Left kidney (tissue), 2 donors: ENCODE results near the gene THUMPD2. TPM values are rescaled to one million over a fixed set of nuclear protein-coding genes. Genes with fewer than 3 reads are reported as not detected.
"Not testable (repeated sequence)": the region's sequence is repeated elsewhere in the genome, so short reads cannot be mapped to it uniquely, and the experiment has no call there.

Source experiments
- DNase-seq: peaks from one replicate; pipeline ENCODE4 v3.0.0-alpha.2; 2013
- polyA plus RNA-seq: library from polyadenylated mRNA; unstranded; fragments of 120-200 nt; gene quantifications from one replicate; pipeline ENCODE4 v1.2.1, GENCODE V29; 2013; ENCODE audit not compliant: insufficient read length

The THUMPD2 gene
- polyA plus RNA-seq, 1 donor, result 26.4 TPM

- no peak for DNase-seq
These were observed 21.9 kb downstream of the THUMPD2 start for GRCh38 chr2:39757156-39757555.

DNA sequence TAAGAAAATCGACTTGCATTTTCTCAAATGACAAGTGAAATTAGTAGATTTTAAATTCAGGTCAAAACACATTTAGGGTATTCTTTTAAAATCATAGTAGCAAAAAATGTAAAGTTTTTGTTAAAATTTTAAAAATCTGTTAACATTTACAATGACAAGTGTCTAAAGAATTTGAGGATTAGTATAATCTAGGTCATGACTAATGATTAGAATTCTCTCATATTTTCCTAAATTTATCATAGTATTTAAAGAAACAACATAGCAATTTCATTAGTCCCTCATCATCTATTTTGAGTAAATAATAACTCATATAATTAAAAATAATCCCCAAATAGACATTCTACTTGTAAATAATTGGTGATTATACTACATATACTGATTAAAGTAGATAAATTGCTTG, 23.6 kb downstream of the THUMPD2 start:
- DNase-seq, result no peak

- no peak for DNase-seq
These were observed 35.7 kb downstream of the THUMPD2 start for GRCh38 chr2:39743269-39743776.

- no peak for DNase-seq
These were observed 37.2 kb downstream of the THUMPD2 start for GRCh38 chr2:39741871-39742270.

GRCh38 chr2:39739386-39739785, 39.7 kb downstream of the THUMPD2 start:
- DNase-seq, result no peak

GRCh38 chr2:39738936-39739335, 40.1 kb downstream of the THUMPD2 start:
- DNase-seq, result no peak

DNA sequence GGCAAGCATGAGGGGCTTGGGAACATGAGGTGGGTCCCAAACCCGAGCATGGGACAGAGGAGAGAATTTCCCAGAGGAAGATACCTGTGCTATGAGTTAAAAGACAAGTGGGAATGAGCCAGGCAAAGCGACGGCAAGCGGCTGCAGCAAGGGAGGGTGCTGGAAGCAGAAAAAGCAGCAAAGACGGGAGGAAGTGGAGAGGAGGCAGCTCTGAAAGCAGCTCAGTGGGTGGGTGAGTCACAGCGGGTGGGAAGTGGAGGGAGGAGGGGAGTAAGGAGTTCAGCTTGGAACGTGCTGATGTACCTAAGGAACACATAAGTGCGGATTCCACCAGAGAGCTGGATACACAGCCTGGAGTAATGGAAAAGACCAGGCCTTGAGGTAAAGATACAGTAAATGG, 41.4 kb downstream of the THUMPD2 start:
- no peak for DNase-seq

GRCh38 chr2:39736640-39737039, 42.4 kb downstream of the THUMPD2 start:
- no peak for DNase-seq

DNA sequence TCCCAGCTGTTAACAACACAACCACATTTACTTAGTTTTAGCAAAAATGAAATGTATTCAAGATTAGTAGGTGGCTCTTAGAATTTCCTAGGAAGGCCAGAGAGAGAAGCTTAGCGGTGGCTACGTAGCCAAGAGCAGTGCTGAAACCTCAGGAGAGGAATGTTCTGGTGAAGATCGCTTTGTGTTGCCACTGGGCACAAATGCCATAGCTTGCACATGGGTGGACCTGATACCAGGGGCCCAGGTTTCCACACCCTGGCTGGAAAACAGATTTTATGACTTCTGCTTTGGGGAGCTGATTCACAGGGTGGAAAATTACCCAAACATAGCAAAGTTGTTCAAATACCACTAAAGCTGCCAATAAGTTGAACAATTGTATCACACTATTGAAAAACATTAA, 43.4 kb downstream of the THUMPD2 start:
- DNase-seq, result no peak

DNA sequence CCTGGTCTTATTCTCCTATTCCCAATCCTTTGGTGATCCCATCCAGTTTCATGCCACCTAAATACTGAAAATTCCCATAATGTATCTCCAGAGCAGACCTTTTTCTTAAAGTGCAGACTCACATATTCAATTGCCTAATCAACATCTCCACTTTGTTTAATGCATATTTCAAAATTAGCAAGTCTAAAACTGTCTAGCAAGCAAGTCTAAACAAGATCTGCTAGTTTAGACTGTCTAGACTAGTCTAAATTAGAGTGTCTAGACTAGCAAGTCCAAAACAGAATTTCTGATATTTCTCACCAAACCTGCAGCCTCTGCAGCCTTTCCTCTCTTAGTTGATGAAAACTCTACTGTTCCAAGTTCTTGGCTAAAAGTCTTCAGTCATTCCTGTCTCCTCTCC, 44.6 kb downstream of the THUMPD2 start:
- no peak for DNase-seq

GRCh38 chr2:39733070-39733674, 45.9 kb downstream of the THUMPD2 start:
- DNase-seq, result no peak

DNA sequence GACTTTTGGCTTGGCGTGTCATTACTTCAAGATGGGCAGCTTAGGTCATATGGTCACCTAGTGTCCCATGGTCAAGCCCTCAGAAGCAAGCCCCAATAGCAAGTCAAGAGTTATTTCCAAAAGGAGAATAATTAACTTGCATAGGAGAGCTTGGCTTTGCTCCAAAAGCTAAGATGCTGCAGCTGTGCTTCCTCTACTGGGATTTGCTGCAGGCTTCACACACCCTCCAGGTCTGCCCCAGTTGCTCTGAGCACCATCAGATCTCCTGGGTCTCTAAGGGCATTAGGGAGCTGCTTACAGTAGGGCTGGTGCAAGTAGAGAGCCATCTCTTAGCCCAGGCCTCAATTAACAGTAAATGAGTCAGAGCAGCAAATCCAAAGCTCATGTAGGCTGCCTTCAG, 46.6 kb downstream of the THUMPD2 start:
- DNase-seq, result no peak

- DNase-seq, result no peak
These were observed 47.5 kb downstream of the THUMPD2 start for GRCh38 chr2:39731546-39731945.

- DNase-seq, result no peak
These were observed 48.3 kb downstream of the THUMPD2 start for GRCh38 chr2:39730685-39731302.

GRCh38 chr2:39730276-39730675, 48.8 kb downstream of the THUMPD2 start:
- DNase-seq, result no peak

GRCh38 chr2:39728941-39729351, 50.1 kb downstream of the THUMPD2 start:
- DNase-seq, result no peak

DNA sequence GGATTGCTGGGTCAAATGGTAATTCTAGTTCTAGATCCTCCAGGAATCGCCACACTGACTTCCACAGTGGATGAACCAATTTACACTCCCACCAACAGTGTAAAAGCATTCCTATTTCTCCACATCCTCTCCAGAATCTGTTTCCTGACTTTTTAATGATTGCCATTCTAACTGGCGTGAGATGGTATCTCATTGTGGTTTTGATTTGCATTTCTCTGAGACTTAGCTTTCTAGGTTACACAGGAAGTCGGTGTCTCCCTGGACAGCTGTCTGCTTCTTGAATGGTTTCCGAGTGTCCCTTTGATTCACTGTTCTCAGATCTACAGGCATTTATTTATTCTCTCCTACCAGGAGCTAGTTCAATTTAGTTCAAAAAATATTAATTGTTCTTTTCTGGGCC, 51.0 kb downstream of the THUMPD2 start:
- DNase-seq, result not testable (repeated sequence)

DNA sequence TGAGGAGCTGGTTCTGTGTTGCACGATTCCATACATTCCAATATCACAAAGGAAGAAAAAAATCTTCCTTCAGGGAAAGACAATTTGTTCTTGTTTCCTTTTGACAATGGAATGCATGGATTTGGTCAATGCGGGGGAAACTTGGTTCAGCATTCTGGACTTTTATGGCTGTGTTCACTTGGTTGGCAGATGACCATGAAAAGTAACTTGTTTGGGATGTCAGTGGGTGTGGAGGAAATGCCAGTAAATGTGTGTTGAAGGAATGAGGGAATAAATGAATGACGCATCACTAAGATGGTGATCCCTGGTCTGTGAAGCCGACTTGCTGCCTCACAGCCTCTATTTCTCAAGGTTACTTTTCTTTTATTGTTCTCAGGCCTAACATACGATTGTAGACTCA, 53.7 kb downstream of the THUMPD2 start:
- no peak for DNase-seq

GRCh38 chr2:39724828-39725144, 54.3 kb downstream of the THUMPD2 start:
- no peak for DNase-seq

GRCh38 chr2:39723946-39724827, 54.9 kb downstream of the THUMPD2 start:
- DNase-seq, result peak; percentile 45

- DNase-seq, result no peak
These were observed 55.6 kb downstream of the THUMPD2 start for GRCh38 chr2:39723497-39723896.

GRCh38 chr2:39720970-39721369, 58.1 kb downstream of the THUMPD2 start:
- DNase-seq, result no peak

DNA sequence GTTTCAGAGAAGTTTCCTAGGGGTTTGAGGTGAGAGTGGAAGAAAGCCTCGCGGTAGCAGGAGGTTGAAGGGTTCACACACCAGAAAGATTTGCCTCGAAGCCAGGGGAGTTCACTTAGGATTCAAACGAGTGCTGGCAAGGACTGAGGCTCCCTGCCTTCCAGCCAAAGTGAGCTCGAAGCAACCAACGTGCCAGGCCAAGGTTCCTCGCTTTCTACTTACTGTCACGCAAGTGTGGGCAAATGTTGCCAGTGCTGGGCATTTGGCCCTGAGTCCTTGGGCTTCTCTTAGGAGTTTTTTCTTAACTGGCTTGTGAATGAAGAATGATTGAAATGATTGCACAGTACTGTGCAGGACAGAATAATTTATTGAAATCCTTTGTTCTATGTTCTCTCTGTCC, 59.7 kb downstream of the THUMPD2 start:
- DNase-seq, result no peak
